ENCODE data around the gene CCDC183. TPM values are rescaled to one million over a fixed set of nuclear protein-coding genes. Genes with fewer than 3 reads are reported as not detected.
"Not testable (repeated sequence)": the region's sequence is repeated elsewhere in the genome, so short reads cannot be mapped to it uniquely, and the experiment has no call there.

Gene CCDC183
- total RNA-seq, 1 donor from 2014 or later: 0.06 TPM

DNA sequence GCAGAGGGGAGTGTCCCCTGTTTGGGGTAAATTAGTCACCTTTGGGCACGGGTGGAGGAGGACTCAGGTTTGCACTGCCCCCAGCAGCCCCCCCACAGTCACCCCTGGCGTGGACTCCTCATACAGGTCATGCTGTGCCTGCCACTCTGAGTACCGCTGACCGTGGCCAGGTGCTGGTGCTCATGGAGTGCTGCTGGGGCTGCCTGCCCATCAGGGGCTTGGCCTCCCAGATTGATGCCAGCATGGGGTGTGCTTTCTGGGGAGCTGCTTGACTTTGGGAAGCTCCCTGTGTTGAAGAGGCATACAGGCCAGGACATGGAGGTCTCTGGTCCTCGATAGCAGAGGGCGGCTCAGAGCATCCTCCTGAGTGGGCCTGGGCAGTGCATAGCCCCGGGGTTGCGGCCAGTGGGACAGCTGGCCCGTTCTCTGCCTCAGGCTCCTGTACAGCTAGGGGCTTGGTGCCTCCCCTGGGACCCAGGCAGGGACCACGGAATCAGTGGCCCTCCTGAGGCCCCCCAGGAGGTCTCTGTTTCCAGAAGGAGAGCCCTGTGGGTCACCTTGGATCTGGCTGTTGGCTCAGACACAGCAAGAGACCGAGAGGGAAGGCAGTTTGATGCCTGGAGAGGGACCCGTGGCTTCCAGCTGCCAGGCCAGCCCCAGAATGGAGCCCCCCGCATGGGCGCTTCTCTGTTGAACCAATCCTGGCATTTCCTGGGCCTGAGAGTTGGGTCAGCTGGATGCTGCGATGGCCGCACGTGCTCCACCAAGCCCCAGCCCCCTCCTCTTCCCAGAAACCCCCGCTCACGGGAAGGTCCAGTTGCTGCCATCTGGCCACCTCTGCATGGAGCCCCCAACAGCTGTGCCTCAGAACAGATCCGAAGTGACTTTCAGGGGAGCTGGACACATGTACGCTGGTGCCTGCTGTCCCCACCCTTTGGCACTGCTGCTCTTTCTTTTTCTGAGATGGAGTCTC is 40.1 kb downstream of the CCDC183 start:
- H3K4me3 ChIP-seq (ENCODE audit: low read depth, low read length): no peak overlapping the region
- DNase-seq (ENCODE audit: low read depth): no peak
- TF ChIP-seq CTCF (conservative IDR thresholded peaks at IDR 0.05; ENCODE audit: low read depth, low read length): no peak

GRCh38 chr9:136837146-136837855 is 41.2 kb downstream of the CCDC183 start:
- DNase-seq (ENCODE audit: low read depth): no peak
- TF ChIP-seq CTCF (conservative IDR thresholded peaks at IDR 0.05; ENCODE audit: low read depth, low read length): no peak
- no peak overlapping the region for H3K4me3 ChIP-seq (ENCODE audit: low read depth, low read length)

GRCh38 chr9:136837856-136838277 is 41.7 kb downstream of the CCDC183 start:
- DNase-seq (ENCODE audit: low read depth); H3K4me3 ChIP-seq (ENCODE audit: low read depth, low read length): not testable (repeated sequence)

DNA sequence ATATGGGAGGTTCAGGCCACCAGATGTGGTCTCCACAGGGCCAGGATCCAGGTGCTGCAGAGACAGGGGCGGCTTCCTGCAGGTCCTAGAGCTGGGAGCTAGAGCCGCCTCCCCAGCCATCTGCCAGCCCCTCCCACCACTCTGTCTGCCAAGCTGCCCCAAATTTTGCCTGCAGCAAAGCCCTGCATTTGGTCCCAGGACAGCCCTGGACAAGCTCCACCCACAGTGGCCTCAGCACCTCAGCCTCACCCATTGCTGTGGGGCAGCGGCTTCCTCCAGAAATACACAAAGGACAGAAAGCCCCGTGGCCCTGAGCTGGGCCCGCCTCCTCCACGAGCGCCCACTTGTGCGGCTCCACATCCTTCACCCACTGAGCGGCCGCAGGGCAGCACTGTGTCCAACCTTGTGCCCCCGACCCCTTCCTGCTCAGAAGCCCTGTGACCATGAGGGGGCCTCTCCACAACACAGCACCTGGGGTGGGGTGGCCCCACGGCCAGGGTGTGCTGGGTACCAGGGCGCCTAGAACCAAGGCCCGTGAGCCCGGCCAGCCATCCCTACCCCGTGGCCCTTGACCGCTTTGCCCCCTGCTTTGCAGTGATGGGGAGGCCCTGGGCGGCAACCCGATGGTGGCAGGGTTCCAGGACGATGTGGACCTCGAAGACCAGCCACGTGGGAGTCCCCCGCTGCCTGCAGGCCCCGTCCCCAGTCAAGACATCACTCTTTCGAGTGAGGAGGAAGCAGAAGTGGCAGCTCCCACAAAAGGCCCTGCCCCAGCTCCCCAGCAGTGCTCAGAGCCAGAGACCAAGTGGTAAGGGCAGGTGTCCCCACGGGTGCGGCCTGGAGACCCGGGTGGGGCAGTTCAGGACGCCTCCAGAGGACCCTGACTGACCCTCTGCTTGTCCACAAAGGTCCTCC is 42.4 kb downstream of the CCDC183 start:
- H3K4me3 ChIP-seq (ENCODE audit: low read depth, low read length): no peak overlapping the region
- TF ChIP-seq CTCF (conservative IDR thresholded peaks at IDR 0.05; ENCODE audit: low read depth, low read length): no peak
- no peak for DNase-seq (ENCODE audit: low read depth)

- DNase-seq (ENCODE audit: low read depth): no peak
- TF ChIP-seq CTCF (conservative IDR thresholded peaks at IDR 0.05; ENCODE audit: low read depth, low read length): no peak
- no peak overlapping the region for H3K4me3 ChIP-seq (ENCODE audit: low read depth, low read length)
Observed at GRCh38 chr9:136839229-136840139, 43.3 kb downstream of the CCDC183 start.

DNA sequence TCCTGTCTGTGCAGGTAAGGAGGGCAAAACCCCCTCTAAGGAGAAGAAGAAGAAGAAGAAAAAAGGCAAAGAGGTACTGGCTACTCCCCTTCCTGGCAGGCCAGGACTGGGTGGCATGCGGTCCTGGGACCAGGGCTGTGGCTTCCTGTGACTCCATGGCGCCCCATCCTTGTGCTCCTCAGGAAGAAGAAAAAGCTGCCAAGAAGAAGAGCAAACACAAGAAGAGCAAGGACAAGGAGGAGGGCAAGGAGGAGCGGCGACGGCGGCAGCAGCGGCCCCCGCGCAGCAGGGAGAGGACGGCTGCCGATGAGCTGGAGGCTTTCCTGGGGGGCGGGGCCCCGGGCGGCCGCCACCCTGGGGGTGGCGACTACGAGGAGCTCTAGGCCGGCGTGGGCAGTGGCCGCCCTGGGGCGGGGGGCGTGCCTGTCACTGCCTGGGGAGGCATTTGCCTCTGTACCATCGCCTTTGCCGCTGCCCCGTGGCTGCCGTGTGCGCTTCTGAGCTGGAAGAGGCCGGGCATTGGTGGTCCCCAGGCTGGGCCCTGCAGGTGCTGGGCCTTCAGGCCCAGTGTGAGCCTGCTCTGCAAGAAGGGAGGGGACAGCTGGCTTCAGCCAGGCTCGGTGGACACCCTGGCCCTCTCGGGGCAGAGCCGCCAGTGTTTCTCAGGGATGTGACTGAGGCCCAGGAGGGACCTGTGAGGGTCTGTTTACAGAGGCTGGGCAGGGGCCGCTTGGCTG is 44.2 kb downstream of the CCDC183 start:
- H3K4me3 ChIP-seq (ENCODE audit: low read depth, low read length): no peak overlapping the region
- DNase-seq (ENCODE audit: low read depth): no peak
- TF ChIP-seq CTCF (conservative IDR thresholded peaks at IDR 0.05; ENCODE audit: low read depth, low read length): no peak
